Cardiac septum (tissue), 1 donor: ENCODE measurements around the gene OR4E1. TPM values are rescaled to one million over a fixed set of nuclear protein-coding genes. Genes with fewer than 3 reads are reported as not detected.
"Not testable (repeated sequence)": the region's sequence is repeated elsewhere in the genome, so short reads cannot be mapped to it uniquely, and the experiment has no call there.

Experiments
- DNase-seq: peaks from one replicate; pipeline ENCODE4 v3.0.0-alpha.2; 2020; ENCODE audit warnings: low spot score
- intact Hi-C: fragments of 100-400 bp; cut with DNase I; formaldehyde crosslinking; loops from one replicate; pipeline ENCODE4 v1.14.0; 2022
- long read RNA-seq: library from polyadenylated mRNA; unstranded; transcript quantifications from one replicate; pipeline ENCODE4 v2.0.0, GENCODE V29; 2021
- total RNA-seq: library from RNA; stranded (reverse); fragmentation: NEBNext Ultra II Directional; extraction: Animal tissue kit (Norgen Biotek cat#: 25700); gene quantifications from one replicate; pipeline ENCODE4 v1.2.1, GENCODE V29; 2021
- donor health status: DM: no; HTN: no; CAD: no.

Gene OR4E1, protein sequence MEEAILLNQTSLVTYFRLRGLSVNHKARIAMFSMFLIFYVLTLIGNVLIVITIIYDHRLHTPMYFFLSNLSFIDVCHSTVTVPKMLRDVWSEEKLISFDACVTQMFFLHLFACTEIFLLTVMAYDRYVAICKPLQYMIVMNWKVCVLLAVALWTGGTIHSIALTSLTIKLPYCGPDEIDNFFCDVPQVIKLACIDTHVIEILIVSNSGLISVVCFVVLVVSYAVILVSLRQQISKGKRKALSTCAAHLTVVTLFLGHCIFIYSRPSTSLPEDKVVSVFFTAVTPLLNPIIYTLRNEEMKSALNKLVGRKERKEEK
- not detected for total RNA-seq
- long read RNA-seq = 0 reads

DNA sequence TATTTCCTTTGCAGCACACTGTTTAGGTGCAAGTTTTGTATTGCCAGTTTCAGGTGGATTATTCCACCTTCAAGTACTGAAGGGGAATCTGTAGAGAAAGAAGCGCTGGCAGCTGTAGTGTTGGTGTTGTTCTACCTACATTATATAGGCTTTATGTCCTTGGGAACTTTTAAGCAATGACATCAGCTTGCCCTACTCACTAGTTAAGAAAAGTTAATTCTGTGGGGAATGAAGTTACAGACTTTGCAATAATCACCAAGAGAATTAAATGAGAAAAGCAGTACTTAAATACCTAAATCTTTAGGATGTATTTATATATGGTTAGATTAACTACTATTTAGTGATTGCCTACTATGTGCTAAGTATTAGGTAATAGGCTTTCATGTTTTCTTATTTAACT lies at the start of gene OR4E1:
Gene OR4E1, minus strand, starts transcription at position 101 of the 400 bp plus-strand sequence. CDS start 2,883 bp downstream, outside the sequence.
- no peak for DNase-seq
- intact Hi-C loops = no loop called here

DNA sequence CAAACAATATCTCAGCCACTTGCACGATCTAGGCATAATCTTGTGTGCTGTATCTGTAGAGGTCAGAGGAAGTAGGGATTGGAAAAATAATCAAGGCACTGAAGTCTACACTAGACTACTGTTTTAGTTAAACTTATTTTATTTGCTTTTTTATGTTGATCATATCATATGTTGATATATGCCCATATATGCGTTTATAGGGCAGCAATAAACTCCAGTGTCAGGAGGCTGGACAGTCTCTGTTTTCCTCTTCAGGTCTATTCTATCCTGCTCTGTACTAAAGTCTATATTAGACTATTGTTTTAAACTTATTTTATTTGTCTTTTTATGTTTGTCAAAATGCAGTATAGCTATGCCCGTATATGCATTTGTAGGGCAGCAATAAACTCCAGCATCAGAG lies 47.9 kb upstream of the OR4E1 start:
- intact Hi-C loops = no loop called here
- no peak for DNase-seq

DNA sequence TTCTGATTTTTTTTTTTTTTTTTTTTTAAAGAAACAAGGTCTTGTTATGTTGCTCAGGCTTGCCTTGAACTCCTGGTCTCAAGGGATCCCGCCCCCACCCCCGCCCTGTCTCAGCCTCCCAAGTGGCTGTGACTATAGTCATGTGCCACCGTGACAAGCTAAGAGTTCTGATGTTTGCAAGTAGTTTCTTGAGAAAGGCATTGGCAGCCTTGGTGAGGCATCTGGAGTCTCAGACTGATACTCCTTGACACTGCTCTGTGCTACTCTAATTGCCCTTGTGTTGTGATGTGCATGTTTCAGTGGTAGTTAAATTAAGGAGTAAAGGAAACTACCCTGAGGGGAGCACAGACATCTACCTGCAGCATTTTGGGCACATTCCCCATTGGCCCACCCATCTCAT lies 46.2 kb upstream of the OR4E1 start:
- DNase-seq = no peak
- intact Hi-C loops = no loop called here

DNA sequence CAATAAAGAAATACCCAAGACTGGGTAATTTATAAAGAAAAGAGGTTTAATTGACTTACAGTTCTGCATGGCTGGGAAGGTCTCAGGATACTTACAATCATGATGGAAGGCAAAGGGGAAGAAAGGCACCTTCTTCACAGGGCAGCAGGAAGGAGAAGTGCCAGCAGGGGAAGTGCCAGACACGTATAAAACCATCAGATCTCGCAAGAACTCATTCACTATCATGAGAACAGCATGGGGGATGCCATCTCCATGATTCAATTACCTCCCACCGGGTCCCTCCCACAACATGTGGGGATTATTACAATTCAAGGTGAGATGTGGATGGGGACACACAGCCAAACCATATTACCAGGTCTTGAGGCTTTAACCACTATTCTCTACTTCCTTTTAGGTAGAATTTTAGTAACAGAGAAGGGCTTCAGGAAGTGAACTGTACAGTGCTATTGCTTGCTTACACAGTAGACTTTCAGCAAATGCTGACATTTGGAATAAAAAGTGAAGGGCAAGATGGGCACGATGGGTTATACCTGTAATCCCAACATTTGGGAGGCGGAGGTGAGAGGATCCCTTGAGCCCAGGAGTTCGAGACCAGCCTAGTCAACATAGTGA lies 40.8 kb upstream of the OR4E1 start:
- no peak for DNase-seq
- intact Hi-C loops = no loop called here

DNA sequence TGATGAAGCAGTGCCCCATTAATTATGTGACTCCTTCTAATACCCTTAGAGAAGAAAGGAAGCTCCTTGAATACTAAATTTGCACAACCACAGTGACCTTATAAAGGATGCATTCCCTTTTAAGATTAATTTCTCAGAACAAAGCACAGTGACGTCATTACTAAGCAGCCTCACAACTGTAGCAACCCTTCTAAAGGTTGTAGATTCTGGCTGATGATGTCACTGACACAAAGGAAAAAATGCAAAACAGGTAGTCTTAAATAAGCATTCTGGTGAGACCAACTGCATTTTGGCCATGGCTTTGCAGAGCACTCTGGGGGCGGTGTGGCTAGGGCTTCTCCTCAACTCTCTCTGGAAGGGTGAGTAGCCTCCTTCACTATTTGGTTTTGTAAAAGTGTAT lies 38.4 kb upstream of the OR4E1 start:
- no peak for DNase-seq
- intact Hi-C loops = no loop called here

DNA sequence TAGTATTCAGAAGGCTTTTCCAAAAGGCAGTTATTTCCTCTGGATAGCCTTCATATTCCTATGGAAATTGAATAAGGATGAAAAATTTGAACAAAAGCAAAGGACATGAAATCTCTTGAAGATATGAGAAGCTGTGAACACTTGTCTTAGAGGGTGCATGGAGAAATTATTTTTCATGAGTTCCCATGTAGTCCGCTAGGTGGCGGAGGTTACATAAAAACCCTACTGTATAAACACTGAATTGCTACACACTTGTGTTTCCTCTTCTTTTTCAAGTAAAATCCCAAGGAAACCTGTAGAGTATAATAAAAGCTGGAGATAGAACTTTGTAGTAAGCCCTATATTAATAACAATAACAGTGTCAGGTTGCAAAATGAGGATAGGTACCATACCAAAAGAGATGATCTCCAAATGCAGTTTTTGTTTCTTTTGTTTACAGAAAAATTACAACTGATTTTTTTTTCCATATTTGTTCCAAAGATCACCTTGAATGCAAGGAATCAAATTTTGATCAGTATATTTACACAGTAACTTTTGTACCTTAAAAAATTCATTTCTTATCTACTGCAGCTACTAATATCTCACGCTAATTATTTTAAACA lies 37.8 kb upstream of the OR4E1 start:
- no peak for DNase-seq
- intact Hi-C loops = no loop called here

DNA sequence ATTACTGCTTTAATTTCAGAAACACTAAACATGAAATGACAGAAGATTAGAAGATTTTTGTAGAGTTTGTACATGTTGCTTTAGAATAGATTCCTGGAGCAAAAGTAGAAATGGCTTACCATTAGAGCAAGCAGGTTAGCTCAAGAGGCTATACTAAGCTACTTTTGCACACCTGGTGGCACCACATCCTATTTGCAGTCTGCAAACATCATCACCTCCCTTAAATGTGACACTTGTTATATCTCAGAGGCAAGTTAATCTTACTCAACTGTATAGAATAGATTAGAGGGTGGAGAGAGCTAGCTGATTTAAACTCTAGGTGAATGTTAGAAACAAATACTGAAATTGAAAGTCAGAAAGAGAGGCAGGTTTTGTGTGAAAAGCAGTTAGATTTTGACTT lies 30.7 kb upstream of the OR4E1 start:
- intact Hi-C loops = no loop called here
- no peak for DNase-seq

DNA sequence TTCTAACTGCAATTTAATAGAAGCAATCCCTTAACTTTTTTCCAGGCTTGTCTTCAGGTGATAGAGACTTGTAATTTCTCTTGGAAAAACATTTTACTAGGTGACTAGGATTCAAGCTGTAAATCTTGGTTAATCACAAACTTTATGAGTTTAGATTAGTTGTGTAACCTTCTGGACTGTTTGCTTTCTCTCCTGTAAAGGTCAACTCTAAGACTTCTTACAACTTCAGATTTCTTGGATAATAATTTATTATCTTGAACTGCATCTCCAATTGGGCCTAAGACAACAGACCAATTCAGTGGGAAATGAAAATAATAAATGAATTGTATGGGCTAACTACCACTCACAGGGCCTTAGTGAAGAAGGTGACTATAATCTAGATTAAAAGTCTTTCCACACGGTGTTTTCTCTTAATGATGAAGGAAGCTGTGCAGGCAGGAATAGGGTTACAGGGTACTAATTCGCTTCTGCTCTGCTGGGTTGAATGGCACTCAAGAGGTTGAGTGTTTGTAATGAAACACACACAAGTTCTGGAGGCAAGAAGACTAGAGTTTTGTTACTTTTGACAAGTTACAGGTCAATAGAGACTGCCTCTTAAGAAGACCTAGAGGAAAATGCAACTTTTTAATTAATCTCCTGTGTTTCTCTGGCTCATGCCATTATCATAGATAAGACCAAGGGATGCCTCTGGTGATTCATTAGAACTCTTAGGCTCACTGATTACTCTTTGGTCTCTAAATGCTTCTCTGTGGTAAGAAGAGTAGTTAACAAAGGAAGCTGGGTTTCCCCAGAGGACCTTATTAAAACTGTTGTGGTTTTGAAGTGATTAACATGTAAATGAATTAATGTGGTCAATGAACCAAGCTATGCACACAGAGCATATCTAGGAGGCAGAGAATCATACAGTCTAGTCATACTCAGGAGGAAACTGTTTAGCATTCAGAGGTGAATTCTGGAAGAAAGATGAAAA lies 30.0 kb upstream of the OR4E1 start:
- intact Hi-C loops = no loop called here
- no peak for DNase-seq

DNA sequence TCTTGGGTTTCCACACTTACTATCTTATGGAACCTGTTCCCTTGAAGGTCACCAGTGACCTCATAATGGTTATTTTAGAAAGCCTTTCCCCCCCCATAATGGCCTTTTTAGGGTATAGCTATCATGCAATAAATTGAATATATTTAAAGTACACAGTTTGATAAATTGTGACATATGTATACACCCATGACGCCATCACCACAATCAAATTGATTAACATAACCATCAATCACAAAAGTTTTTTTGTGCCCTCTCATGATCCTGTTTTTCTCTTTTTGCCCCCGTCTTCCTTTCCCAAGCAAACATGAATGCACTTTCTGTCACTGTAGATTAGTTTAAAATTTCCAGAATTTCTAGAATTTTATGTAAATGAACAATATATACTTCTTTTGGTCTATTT lies 28.7 kb upstream of the OR4E1 start:
- no peak for DNase-seq
- intact Hi-C loops = no loop called here

DNA sequence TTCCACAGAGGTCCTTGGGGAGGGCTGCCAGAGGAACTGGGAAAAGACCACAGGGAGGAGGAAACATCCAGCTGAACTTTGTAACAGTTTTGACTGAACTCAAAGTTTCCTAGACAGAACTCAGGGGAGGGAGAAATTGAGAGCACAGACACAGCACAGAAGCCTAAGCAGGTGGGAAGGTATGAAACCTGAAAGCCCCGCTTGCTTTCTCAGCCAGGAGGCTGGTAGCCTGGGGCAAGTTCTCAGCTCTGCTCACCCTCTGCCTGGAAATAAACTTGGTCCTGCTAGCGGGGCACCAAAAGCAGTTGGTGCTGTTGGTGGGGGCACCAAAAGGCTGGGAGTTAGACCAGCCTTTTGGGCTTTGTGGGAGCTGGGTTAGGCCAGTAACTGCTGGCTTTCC lies 25.9 kb upstream of the OR4E1 start:
- intact Hi-C loops = no loop called here
- no peak for DNase-seq

DNA sequence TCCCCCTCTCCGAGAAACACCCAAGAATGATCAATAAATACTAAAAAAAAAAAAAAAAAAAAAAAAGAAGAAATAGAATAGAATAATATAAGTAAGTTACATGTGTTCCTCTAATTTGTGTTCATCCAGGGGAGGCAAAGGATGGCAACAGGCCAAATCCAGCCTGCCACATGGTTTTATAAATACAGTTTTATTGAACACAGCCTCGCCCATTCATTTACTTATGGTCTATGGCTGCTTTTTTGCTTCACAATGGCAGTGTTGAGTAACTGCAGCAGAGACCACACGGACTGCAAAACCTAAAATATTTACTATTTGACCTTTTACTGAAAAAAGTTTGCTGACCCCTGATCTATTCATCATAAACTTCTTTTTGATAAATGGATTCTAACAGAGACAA lies 24.9 kb upstream of the OR4E1 start:
- intact Hi-C loops, DNase-seq: not testable (repeated sequence)

DNA sequence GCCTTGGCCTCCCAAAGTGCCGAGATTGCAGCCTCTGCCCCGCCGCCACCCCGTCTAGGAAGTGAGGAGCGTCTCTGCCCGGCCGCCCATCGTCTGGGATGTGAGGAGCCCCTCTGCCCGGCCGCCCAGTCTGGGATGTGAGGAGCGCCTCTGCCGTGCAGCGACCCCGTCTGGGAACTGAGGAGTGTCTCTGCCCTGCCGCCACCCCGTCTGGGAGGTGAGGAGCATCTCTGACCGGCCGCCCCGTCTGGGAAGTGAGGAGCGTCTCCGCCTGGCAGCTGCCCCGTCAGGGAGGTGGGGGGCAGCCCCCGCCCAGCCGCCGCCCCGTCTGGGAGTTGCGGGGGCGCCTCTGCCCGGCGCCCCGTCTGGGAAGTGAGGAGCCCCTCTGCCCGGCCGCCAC lies 24.0 kb upstream of the OR4E1 start:
- DNase-seq, intact Hi-C loops: not testable (repeated sequence)

DNA sequence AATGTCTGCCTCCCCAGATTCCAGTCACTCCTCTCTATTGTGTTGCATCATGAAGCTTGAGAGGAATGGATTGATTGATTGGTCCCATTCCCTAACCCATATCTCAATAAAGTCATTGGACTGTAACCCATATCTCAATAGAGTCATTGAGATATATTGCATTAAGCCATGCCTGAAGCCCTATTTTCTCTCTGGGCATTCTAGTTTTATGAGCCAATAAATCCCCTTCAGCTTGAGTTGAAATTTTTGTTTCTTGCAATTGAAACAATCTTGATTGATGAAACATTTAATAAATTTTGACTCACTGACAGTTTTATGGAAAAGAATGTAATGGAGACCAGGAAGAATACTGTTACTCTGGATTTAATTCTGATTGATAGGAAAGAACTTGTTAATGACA lies 20.8 kb upstream of the OR4E1 start:
- DNase-seq = no peak
- intact Hi-C loops = no loop called here

DNA sequence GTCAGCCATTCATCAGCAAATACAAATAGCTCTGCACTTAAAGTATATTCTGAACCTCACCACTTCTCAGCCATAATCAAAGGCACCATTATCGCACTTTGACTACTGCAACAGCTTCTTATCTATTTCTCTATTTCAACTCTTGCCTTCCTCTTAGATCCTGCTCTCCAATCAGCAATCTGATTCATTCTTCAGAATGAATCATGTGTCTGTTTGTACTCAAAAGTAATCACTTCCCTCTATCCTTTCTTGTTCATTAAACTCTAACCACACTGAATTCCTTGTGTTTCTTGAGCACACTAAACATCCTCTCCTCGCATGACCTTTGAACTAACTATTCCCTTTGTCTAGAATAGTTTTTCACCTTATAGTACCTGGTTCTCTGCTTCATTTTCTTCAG lies 12.8 kb upstream of the OR4E1 start:
- DNase-seq = no peak
- intact Hi-C loops = no loop called here

DNA sequence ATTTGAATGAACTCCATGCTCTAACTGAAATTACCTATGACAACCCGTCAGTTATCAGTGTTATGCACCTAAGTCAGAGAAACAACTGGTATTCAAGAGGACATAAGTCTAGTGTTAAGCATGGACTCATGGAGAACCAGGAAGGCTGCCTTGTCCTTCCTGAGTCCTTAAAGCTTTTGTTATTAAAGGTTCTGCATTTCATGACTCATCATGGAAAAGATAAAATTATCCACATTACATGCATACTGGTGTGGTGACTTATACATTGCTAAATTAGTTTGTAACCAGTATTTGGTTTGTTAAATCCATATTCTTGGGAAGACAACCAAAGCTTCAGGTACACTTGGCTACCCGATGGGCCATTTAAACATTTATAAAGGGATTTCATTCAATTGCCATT lies 6.5 kb upstream of the OR4E1 start:
- intact Hi-C loops = no loop called here
- no peak for DNase-seq

DNA sequence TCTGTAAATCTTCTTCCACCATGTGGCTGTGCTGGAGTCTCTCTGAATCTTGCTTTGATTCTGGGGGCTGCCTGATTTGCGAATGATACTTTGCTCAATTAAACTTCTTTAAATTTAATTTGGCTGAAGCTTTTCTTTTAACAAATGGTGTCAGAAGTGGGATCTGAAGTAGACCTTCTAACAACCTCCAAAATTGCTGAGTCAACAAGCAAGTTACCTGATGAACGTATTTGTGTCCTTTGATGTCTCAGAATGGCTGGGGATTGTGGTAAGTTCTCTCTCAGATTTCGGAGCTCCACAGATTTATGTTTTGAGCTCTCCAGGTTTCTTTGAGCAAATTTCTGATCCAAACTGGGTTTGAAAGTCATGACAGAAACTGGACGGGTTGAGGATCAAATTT lies 1.9 kb upstream of the OR4E1 start:
- intact Hi-C loops = no loop called here
- no peak for DNase-seq

DNA sequence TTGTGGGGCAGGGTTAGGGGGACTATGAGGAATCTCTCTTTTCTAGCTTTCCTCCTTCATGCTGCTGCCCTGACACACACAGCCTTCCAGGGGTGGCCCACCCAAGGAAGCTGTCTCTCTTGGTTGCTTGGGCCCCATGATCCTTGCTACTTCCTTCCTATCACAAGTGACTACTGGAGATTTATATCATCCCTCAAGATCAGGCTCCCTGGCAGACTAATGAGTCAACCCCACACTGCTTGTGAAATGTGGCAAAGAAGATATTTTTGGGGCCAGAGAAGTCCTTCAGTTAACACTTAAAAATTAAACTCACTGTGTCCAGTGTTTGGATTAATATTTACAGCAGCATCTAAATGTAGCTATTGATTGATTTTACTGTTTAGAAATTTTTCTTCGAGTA lies 1.5 kb downstream of the OR4E1 start:
- intact Hi-C loops = no loop called here
- DNase-seq = no peak

DNA sequence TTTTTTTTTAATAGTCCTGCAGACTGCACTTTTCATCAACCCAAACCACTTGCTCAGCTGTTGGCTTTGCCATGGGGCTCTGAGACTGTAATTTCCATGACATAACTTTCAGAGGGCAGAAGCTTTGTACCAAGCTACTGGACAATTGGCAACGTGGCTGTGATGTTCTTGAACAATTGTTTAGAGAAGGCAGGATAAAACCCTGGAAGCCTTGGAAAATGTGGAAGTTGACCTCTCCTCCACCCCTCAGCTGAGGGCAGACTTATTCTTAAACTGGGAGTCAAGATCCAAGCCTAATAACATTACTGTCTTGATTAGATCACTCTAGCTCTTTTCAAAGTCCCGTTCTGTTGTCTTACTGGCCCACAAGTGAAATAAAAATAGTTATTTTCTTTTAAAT lies 2.2 kb downstream of the OR4E1 start:
- intact Hi-C loops = no loop called here
- no peak for DNase-seq

DNA sequence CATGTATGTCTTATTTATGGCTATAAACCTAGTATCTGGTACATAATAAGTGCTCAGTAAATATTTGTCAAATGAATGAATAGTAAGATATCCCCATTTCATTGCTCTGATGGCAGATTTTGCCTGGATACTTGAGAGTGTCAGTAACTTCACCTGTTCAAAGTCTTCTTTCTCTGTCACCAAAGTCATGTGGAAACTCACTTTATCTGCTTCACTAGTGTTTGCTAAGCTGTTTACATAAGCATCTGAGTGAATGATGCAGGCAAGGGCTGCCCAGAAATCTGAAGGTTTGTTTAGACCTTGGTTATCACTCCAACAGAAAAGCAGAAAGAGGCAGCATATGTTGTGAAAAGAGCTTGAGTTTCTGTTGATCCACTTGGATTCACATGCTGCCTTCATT lies 4.3 kb downstream of the OR4E1 start:
- intact Hi-C loops = no loop called here
- no peak for DNase-seq

DNA sequence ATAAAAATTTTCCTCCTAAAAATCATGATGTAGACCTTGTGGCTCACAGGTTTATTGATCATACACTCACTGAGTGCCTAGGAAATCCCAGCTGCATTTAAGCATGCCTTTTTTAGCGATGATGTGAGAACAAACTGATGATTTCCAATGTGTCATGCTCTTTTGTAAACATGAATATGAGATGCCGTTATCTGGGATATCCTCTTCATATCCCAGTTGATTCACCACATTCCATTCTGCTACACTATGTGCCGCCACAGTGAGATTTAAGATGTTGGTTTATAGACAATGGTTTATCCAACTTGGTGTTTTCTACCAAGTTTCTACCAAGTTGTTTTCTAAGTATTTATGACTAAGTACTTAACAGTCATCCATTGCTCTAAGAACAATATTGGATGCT lies 5.2 kb downstream of the OR4E1 start:
- intact Hi-C loops = no loop called here
- DNase-seq = no peak
